Erythroblast (primary cell): ENCODE data around the gene SNCB.

Experiments used
- GATA1 ChIP-seq: IDR thresholded peaks from 2 replicates; pipeline ENCODE4 v1.6.1; 2011; ENCODE audit warnings: low read depth, mild to moderate bottlenecking, control low read depth, low read length, moderate library complexity
- POLR2A ChIP-seq: IDR thresholded peaks from 2 replicates; pipeline ENCODE4 v1.6.1; 2011; ENCODE audit warnings: mild to moderate bottlenecking, low read length

GRCh38 chr5:176644294-176644693 lies 14.0 kb upstream of the SNCB start:
- TF ChIP-seq POLR2A (no peak), GATA1 (no peak)
